Prostate gland (tissue), 2 donors: ENCODE data around the gene PGA5. TPM values are rescaled to one million over a fixed set of nuclear protein-coding genes. Genes with fewer than 3 reads are reported as not detected.
"Not testable (repeated sequence)": the region's sequence is repeated elsewhere in the genome, so short reads cannot be mapped to it uniquely, and the experiment has no call there.

ENCODE experiments used
- DNase-seq: peaks from one replicate; pipeline ENCODE4 v3.0.0-alpha.2; 2019; ENCODE audit warnings: low spot score
- H3K27ac ChIP-seq, 2 donors: fragments of 200-600 bp; sonication (generic); 2 replicates each; pipeline ENCODE4 v1.5.1; 2017 to 2019
- H3K27me3 ChIP-seq: fragments of 200-600 bp; sonication (generic); replicated peaks from 2 replicates; pipeline ENCODE4 v1.5.1; 2019; ENCODE audit not compliant: insufficient read depth
- H3K36me3 ChIP-seq, 2 donors: fragments of 200-600 bp; sonication (generic); 1 replicate in 1 of 2; 2 replicates in 1 of 2; pipeline versions ENCODE4 v1.5.1 to v1.8.1; 2017 to 2019
- H3K4me1 ChIP-seq: fragments of 200-600 bp; sonication (generic); replicated peaks from 2 replicates; pipeline ENCODE4 v1.5.1; 2019
- H3K4me3 ChIP-seq, 2 donors: fragments of 200-600 bp; sonication (generic); 2 replicates each; pipeline ENCODE4 v1.5.1; 2017 to 2019
- H3K9me3 ChIP-seq: fragments of 200-600 bp; sonication (generic); 2 replicates; pipeline ENCODE4 v1.5.1; 2017
- CTCF ChIP-seq, 4 experiments: fragments of 200-600 bp in 2 of 4; fragments of 450-650 bp in 2 of 4; sonication (generic) in 2 of 4; IDR thresholded peaks; 1 replicate in 3 of 4; 2 replicates in 1 of 4; pipeline ENCODE4 v1.5.1; 2016 to 2019; ENCODE audit warnings: antibody characterized with exemption in 4 of 4, mild to moderate bottlenecking in 2 of 4, moderate library complexity in 2 of 4
- POLR2A ChIP-seq: fragments of 450-650 bp; IDR thresholded peaks from one replicate; pipeline ENCODE4 v1.6.1; 2016; ENCODE audit warnings: antibody characterized with exemption, mild to moderate bottlenecking
- POLR2AphosphoS5 ChIP-seq: sonication (generic); formaldehyde crosslinking; IDR thresholded peaks from one replicate; pipeline ENCODE4 v1.6.1; 2017; ENCODE audit warnings: antibody characterized with exemption
- WGBS: methylation state at CpG from one replicate; pipeline ENCODE4 v1.1.5; 2018; 5-methylcytosine and 5-hydroxymethylcytosine counted together
- intact Hi-C: fragments of 100-400 bp; cut with DNase I; formaldehyde crosslinking; loops from one replicate; pipeline ENCODE4 v1.14.2; 2022
- total RNA-seq, 2 donors: library from RNA; depleted of rRNA; stranded (reverse); fragments of >200 nt; gene quantifications; one replicate each; pipeline ENCODE4 v1.1.0, GENCODE V29; 2016

The PGA5 gene
- total RNA-seq, 2 donors from 2014 or later = not detected

GRCh38 chr11:61198361-61198760 is 42.6 kb upstream of the PGA5 start:
- Histone ChIP-seq H3K9me3 (no peaks in the 10 kb centered on the region), H3K27me3 (no peaks in the 10 kb centered on the region), H3K4me3 (no peak overlapping the region), H3K36me3 (no peaks in the 10 kb centered on the region), H3K4me1 (no peaks in the 10 kb centered on the region), H3K27ac (no peak overlapping the region)
- no peak for DNase-seq
- intact Hi-C loops = no loop called here
- no peak for TF ChIP-seq POLR2AphosphoS5
- no peak for TF ChIP-seq CTCF (IDR thresholded peaks at IDR 0.05)
- TF ChIP-seq POLR2A = no peak
- WGBS = 50% methylated on average over 6 of the region's 6 CpGs

GRCh38 chr11:61198948-61199523 is 41.9 kb upstream of the PGA5 start:
- Histone ChIP-seq H3K4me1 (no peaks in the 10 kb centered on the region), H3K27ac (no peak overlapping the region), H3K4me3 (no peak overlapping the region), H3K36me3 (no peaks in the 10 kb centered on the region), H3K9me3 (no peaks in the 10 kb centered on the region), H3K27me3 (no peaks in the 10 kb centered on the region)
- intact Hi-C loops = no loop called here
- no peak for DNase-seq
- TF ChIP-seq POLR2A (no peak), CTCF (IDR thresholded peaks at IDR 0.05) (no peak), POLR2AphosphoS5 (no peak)
- 93% methylated on average over 4 of the region's 4 CpGs for WGBS

GRCh38 chr11:61201476-61201875 is 39.5 kb upstream of the PGA5 start:
- no peak for DNase-seq
- 92% methylated on average over 14 of the region's 14 CpGs for WGBS
- Histone ChIP-seq H3K27me3 (no peaks in the 10 kb centered on the region), H3K36me3 (no peaks in the 10 kb centered on the region), H3K4me3 (no peak overlapping the region), H3K9me3 (no peaks in the 10 kb centered on the region), H3K4me1 (no peaks in the 10 kb centered on the region), H3K27ac (no peak overlapping the region)
- intact Hi-C loops = no loop called here
- TF ChIP-seq POLR2A (no peak), CTCF (IDR thresholded peaks at IDR 0.05) (no peak), POLR2AphosphoS5 (no peak)

- intact Hi-C loops, H3K27me3 ChIP-seq, H3K9me3 ChIP-seq, H3K36me3 ChIP-seq, H3K4me3 ChIP-seq, H3K4me1 ChIP-seq, DNase-seq, H3K27ac ChIP-seq: not testable (repeated sequence)
- WGBS = 66% methylated on average over 14 of the region's 18 CpGs
Measured at GRCh38 chr11:61202950-61203746, 37.8 kb upstream of the PGA5 start, which contains the start of gene PGA3. TSS of gene PGA3 (plus strand) at chr11:61203515. CDS start at chr11:61203565, 50 bp downstream.

DNA sequence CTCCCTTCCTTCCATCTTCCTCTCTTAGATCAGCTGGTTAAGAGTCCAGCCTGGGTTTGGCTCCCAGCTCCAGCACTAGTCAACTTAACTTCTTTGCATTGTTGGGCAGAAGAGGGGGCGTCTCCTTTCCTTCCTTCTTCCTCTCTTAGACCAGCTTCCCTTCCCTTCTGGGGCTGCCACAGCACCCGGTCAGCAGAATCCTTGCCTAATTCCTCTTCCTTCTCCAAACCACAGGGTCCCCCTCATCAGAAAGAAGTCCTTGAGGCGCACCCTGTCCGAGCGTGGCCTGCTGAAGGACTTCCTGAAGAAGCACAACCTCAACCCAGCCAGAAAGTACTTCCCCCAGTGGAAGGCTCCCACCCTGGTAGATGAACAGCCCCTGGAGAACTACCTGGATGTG is 37.1 kb upstream of the PGA5 start:
- H3K27ac ChIP-seq, H3K27me3 ChIP-seq, H3K9me3 ChIP-seq, DNase-seq, intact Hi-C loops, H3K4me3 ChIP-seq, H3K36me3 ChIP-seq, H3K4me1 ChIP-seq: not testable (repeated sequence)
- WGBS = no CpG with 5 or more reads among the region's 5 CpGs

DNA sequence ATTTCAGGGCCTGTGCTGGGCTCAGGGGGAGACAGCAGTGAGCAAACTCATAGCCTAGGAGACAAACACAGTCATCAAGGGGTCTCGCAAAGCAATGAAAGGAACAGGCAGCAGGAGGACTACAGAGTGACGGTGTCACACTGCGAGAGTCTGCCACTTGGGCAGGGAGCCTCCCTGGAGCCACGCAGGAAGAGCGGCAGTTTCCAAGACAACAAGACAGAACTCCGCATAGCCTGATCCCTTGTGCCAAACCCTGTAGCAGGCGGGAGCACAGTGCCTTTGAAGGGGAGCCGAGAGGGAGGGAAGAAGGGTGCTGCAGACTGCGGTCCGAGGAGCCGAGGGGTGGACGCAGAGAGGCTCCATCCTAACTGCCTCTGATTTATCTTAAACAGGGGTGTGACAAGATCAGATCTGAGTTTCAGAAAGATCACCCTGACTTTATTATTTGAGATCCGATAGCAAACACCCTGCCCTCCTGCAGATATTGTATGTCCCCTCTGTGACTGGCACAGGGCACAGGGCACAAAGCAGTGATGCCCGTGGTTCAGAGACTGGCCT is 36.4 kb upstream of the PGA5 start:
- H3K27me3 ChIP-seq, H3K4me1 ChIP-seq, intact Hi-C loops, H3K27ac ChIP-seq, H3K4me3 ChIP-seq, H3K36me3 ChIP-seq, H3K9me3 ChIP-seq, DNase-seq: not testable (repeated sequence)
- WGBS = 46% methylated on average over 14 of the region's 14 CpGs

- DNase-seq, H3K36me3 ChIP-seq, H3K27me3 ChIP-seq, H3K9me3 ChIP-seq, H3K4me1 ChIP-seq, H3K4me3 ChIP-seq, H3K27ac ChIP-seq, intact Hi-C loops: not testable (repeated sequence)
- WGBS = no CpG with 5 or more reads among the region's 9 CpGs
Measured at GRCh38 chr11:61207636-61208310, 33.2 kb upstream of the PGA5 start.

DNA sequence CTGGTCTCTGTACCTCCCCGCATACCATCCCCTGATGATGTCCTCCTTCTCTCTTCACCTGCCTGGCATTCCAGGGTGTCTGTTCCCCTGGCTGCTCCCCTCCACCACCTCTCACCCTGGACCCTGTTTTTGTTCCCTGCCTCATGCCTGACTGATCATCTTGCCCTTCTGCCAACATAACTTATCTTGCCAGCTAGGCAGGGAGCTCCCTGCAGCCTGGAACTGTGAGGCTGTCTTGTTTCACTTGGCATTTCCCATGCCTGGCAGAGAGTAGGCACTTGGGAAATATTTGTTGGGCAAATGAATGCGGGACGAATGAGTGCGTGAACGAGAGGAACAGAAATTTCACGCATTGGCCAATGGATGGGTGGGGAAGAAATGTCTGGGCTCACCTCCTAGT is 30.3 kb upstream of the PGA5 start:
- H3K4me3 ChIP-seq, H3K4me1 ChIP-seq, H3K27ac ChIP-seq, H3K36me3 ChIP-seq, H3K27me3 ChIP-seq, H3K9me3 ChIP-seq, intact Hi-C loops, DNase-seq: not testable (repeated sequence)
- WGBS = no CpG with 5 or more reads among the region's 6 CpGs
